HEK293T (cell line): ENCODE data around the gene ABCA4.

ENCODE experiments used
- CTCF ChIA-PET: fragments of 350-600 bp; formaldehyde crosslinking; extraction: SDS; loops from one replicate; lab custom pipeline; 2021; ENCODE audit warnings: antibody characterized with exemption, inconsistent platforms; lab: Yijun Ruan, JAX
- POLR2A ChIA-PET: fragments of 350-600 bp; formaldehyde crosslinking; extraction: SDS; loops from one replicate; lab custom pipeline; 2020; ENCODE audit warnings: antibody characterized with exemption, inconsistent platforms; lab: Yijun Ruan, JAX
- DNase-seq: peaks from one replicate; pipeline ENCODE4 v3.0.0; 2012; ENCODE audit warnings: mixed read lengths; ENCODE audit errors: extremely low spot score
- ARNT ChIP-seq: fragments of 450-650 bp; IDR thresholded peaks from 2 replicates; pipeline ENCODE4 v1.6.1; 2017; ENCODE audit warnings: mild to moderate bottlenecking
- BHLHE40 ChIP-seq: fragments of 450-650 bp; IDR thresholded peaks from 2 replicates; pipeline ENCODE4 v1.6.1; 2016; ENCODE audit warnings: mild to moderate bottlenecking, moderate library complexity, borderline replicate concordance
- CTBP1 ChIP-seq: fragments of 450-650 bp; IDR thresholded peaks from 2 replicates; pipeline ENCODE4 v1.6.1; 2016; ENCODE audit warnings: borderline replicate concordance
- ELF4 ChIP-seq: fragments of 450-650 bp; IDR thresholded peaks from 2 replicates; pipeline ENCODE4 v1.6.1; 2017; ENCODE audit warnings: antibody characterized with exemption
- FOXA1 ChIP-seq: fragments of 450-650 bp; IDR thresholded peaks from 2 replicates; pipeline ENCODE4 v1.6.1; 2016; ENCODE audit warnings: mild to moderate bottlenecking
- FOXK2 ChIP-seq: fragments of 450-650 bp; IDR thresholded peaks from 2 replicates; pipeline ENCODE4 v1.6.1; 2016; ENCODE audit warnings: mild to moderate bottlenecking
- FOXM1 ChIP-seq: fragments of 450-650 bp; IDR thresholded peaks from 2 replicates; pipeline ENCODE4 v1.6.1; 2017; ENCODE audit warnings: mild to moderate bottlenecking, borderline replicate concordance
- HDGF ChIP-seq: fragments of 450-650 bp; IDR thresholded peaks from 2 replicates; pipeline ENCODE4 v1.6.1; 2017; ENCODE audit warnings: antibody characterized with exemption, borderline replicate concordance
- L3MBTL2 ChIP-seq: fragments of 450-650 bp; conservative IDR thresholded peaks from 2 replicates; pipeline ENCODE4 v1.6.1; 2016; ENCODE audit warnings: mild to moderate bottlenecking
- LEF1 ChIP-seq: fragments of 450-650 bp; IDR thresholded peaks from 2 replicates; pipeline ENCODE4 v1.6.1; 2017; ENCODE audit warnings: mild to moderate bottlenecking, borderline replicate concordance
- NFRKB ChIP-seq: fragments of 450-650 bp; IDR thresholded peaks from 2 replicates; pipeline ENCODE4 v1.6.1; 2016; ENCODE audit warnings: mild to moderate bottlenecking, moderate library complexity
- PKNOX1 ChIP-seq: fragments of 450-650 bp; IDR thresholded peaks from 2 replicates; pipeline ENCODE4 v1.6.1; 2016
- SP1 ChIP-seq: fragments of 450-650 bp; IDR thresholded peaks from 2 replicates; pipeline ENCODE4 v1.6.1; 2017
- SUZ12 ChIP-seq: fragments of 450-650 bp; IDR thresholded peaks from 2 replicates; pipeline ENCODE4 v1.6.1; 2016; ENCODE audit warnings: mild to moderate bottlenecking
- TARDBP ChIP-seq: fragments of 450-650 bp; IDR thresholded peaks from 2 replicates; pipeline ENCODE4 v1.6.1; 2016
- ZNF384 ChIP-seq: fragments of 450-650 bp; IDR thresholded peaks from 2 replicates; pipeline ENCODE4 v1.6.1; 2016

Gene ABCA4

GRCh38 chr1:94063379-94063778, 57.6 kb downstream of the ABCA4 start:
- peak; percentile 43 for DNase-seq
- POLR2A ChIA-PET, result interaction anchor here (0.8 to 1.6 kb wide), 4 partner anchors 174 to 272 kb away, joined by 3 to 10 read pairs (median 4); partner anchors contain the start of gene ARHGAP29

GRCh38 chr1:94061513-94062443, 59.2 kb downstream of the ABCA4 start:
- ChIA-PET CTCF (interaction anchor here (0.6 to 5.6 kb wide), 17 partner anchors 10 to 273 kb away, joined by 3 to 93 read pairs (median 4); partner anchors contain the start of gene ARHGAP29), POLR2A (interaction anchor here (0.9 kb wide), 1 partner anchor 175 kb away, joined by 3 read pairs; the partner anchor contains the start of gene ARHGAP29)
- TF ChIP-seq PKNOX1 (no peak), NFRKB (no peak), CTBP1 (no peak), TARDBP (no peak), HDGF (0 out of 2 replicates have a peak, but pooled peaks have one; percentile 24)
- DNase-seq, result peak; percentile 91

More at GRCh38 chr1:94063379-94063778, 57.6 kb downstream of the ABCA4 start:
- TF ChIP-seq PKNOX1 (no peak), FOXA1 (no peak), L3MBTL2 (no peak), ELF4 (no peak), SUZ12 (no peak), ZNF384 (no peak), NFRKB (no peak), HDGF (no peak)
- CTCF ChIA-PET, result interaction anchor here (0.6 to 5.6 kb wide), 26 partner anchors 8 to 468 kb away, joined by 3 to 93 read pairs (median 4); partner anchors contain the start of gene ARHGAP29

- CTCF ChIA-PET, result interaction anchor here (0.7 to 5.6 kb wide), 5 partner anchors 15 to 274 kb away, joined by 3 to 93 read pairs (median 8); no protein-coding TSS in a partner anchor
- POLR2A ChIA-PET, result no interaction called here
- DNase-seq, result no peak
- TF ChIP-seq HDGF (no peak), TARDBP (no peak), FOXM1 (no peak), NFRKB (no peak), CTBP1 (no peak), SUZ12 (no peak), ZNF384 (no peak), LEF1 (no peak), FOXK2 (no peak), SP1 (no peak), ARNT (no peak), BHLHE40 (no peak), FOXA1 (no peak), L3MBTL2 (no peak), PKNOX1 (no peak), ELF4 (no peak)
These were observed 60.2 kb downstream of the ABCA4 start for GRCh38 chr1:94060720-94061119.

- ChIA-PET POLR2A (no interaction called here), CTCF (interaction anchor here (1.4 to 2.2 kb wide), 3 partner anchors 14 to 277 kb away, joined by 5 to 6 read pairs (median 5); no protein-coding TSS in a partner anchor)
- TF ChIP-seq ZNF384, result no peak
- no peak for TF ChIP-seq BHLHE40
- DNase-seq, result no peak
These were observed 62.2 kb downstream of the ABCA4 start for GRCh38 chr1:94058766-94059165.

GRCh38 chr1:94056996-94057395, 64.0 kb downstream of the ABCA4 start:
- DNase-seq, result no peak
- no peak for TF ChIP-seq ELF4
- CTCF ChIA-PET, result no interaction called here
- POLR2A ChIA-PET, result no interaction called here

GRCh38 chr1:94056171-94056570, 64.8 kb downstream of the ABCA4 start:
- TF ChIP-seq FOXM1 (no peak), NFRKB (no peak), FOXK2 (no peak), CTBP1 (no peak), ZNF384 (no peak), ARNT (no peak), FOXA1 (no peak), ELF4 (no peak), SUZ12 (no peak), BHLHE40 (no peak), LEF1 (no peak), TARDBP (no peak), HDGF (no peak), SP1 (no peak), L3MBTL2 (no peak), PKNOX1 (no peak)
- ChIA-PET CTCF (interaction anchor here (0.5 to 0.8 kb wide), 2 partner anchors 11 to 16 kb away, joined by 3 read pairs; no protein-coding TSS in a partner anchor), POLR2A (no interaction called here)
- DNase-seq, result no peak
